Omental fat pad (tissue), 4 donors: ENCODE results near the gene RBM25. TPM values are rescaled to one million over a fixed set of nuclear protein-coding genes. Genes with fewer than 3 reads are reported as not detected.

Source experiments
- ATAC-seq: fragments of 150-250 bp; one replicate; pipeline ENCODE4 v1.9.1; 2016; ENCODE audit warnings: mild to moderate bottlenecking, moderate library complexity; ENCODE audit not compliant: low FRiP score
- DNase-seq: peaks from one replicate; pipeline ENCODE4 v3.0.0-alpha.2; 2019; ENCODE audit warnings: low spot score
- CTCF ChIP-seq, 3 donors: fragments of 450-650 bp; IDR thresholded peaks; one replicate each; pipeline ENCODE4 v1.5.1; 2016 to 2017; ENCODE audit warnings: antibody characterized with exemption in 3 of 3, mild to moderate bottlenecking in 3 of 3, moderate library complexity in 2 of 3
- total RNA-seq, 4 donors: library from RNA; depleted of rRNA; stranded (reverse); fragments of >200 nt; gene quantifications; one replicate each; pipeline ENCODE4 v1.1.0, GENCODE V29; 2016

The RBM25 gene
- total RNA-seq, 4 donors from 2014 or later: 46.6 to 99.9 (median 65.6) TPM

GRCh38 chr14:73105050-73105449 is 46.7 kb downstream of the RBM25 start:
- TF ChIP-seq CTCF (IDR thresholded peaks at IDR 0.05): no peak
- ATAC-seq: no peak

GRCh38 chr14:73105727-73106126 is 47.4 kb downstream of the RBM25 start:
- ATAC-seq (no peak), DNase-seq (no peak)
- no peak for TF ChIP-seq CTCF (IDR thresholded peaks at IDR 0.05)

More at GRCh38 chr14:73105050-73105449, 46.7 kb downstream of the RBM25 start:
- no peak for DNase-seq

- no peak for TF ChIP-seq CTCF (IDR thresholded peaks at IDR 0.05)
- no peak for DNase-seq
- no peak for ATAC-seq
These were observed 57.8 kb downstream of the RBM25 start for GRCh38 chr14:73116079-73116665.

- DNase-seq (no peak), ATAC-seq (no peak)
- no peak for TF ChIP-seq CTCF (IDR thresholded peaks at IDR 0.05)
These were observed 66.0 kb downstream of the RBM25 start for GRCh38 chr14:73124180-73124894.

GRCh38 chr14:73125169-73125588 is 66.8 kb downstream of the RBM25 start:
- ATAC-seq (no peak), DNase-seq (no peak)
- TF ChIP-seq CTCF (IDR thresholded peaks at IDR 0.05): no peak

- no peak for TF ChIP-seq CTCF (IDR thresholded peaks at IDR 0.05)
- no peak for DNase-seq
- no peak for ATAC-seq
These were observed 67.4 kb downstream of the RBM25 start for GRCh38 chr14:73125746-73126145.

GRCh38 chr14:73133795-73134194 is 75.5 kb downstream of the RBM25 start:
- TF ChIP-seq CTCF (IDR thresholded peaks at IDR 0.05): no peak
- DNase-seq (no peak), ATAC-seq (no peak)
